Measurements from ENCODE around the gene APOBEC4. TPM values are rescaled to one million over a fixed set of nuclear protein-coding genes. Genes with fewer than 3 reads are reported as not detected.

APOBEC4 gene
- total RNA-seq, 1 donor from 2014 or later, result not detected

GRCh38 chr1:183600136-183600535, 53.0 kb downstream of the APOBEC4 start:
- H3K27ac Mint-ChIP-seq, result no peak overlapping the region
- H3K27me3 Mint-ChIP-seq, result peaks cover 9% of the 10 kb centered on the region
- H3K4me1 Mint-ChIP-seq (ENCODE audit: unreplicated experiment), result peaks cover 25% of the 10 kb centered on the region
- TF ChIP-seq CTCF (conservative IDR thresholded peaks at IDR 0.05), result no peak
- H3K4me3 Mint-ChIP-seq, result no peak overlapping the region
- no peak for DNase-seq (ENCODE audit: extremely low spot score, unreplicated experiment)
- H3K9me3 Mint-ChIP-seq, result peaks cover 4% of the 10 kb centered on the region
- H3K36me3 Mint-ChIP-seq, result no peaks in the 10 kb centered on the region

GRCh38 chr1:183598386-183598785, 54.7 kb downstream of the APOBEC4 start:
- Mint-ChIP-seq H3K4me1 (ENCODE audit: unreplicated experiment) (peaks cover 18% of the 10 kb centered on the region), H3K9me3 (peaks cover 4% of the 10 kb centered on the region), H3K27me3 (peaks cover 4% of the 10 kb centered on the region), H3K4me3 (no peak overlapping the region), H3K27ac (peak overlapping the region; percentile 32), H3K36me3 (no peaks in the 10 kb centered on the region)
- TF ChIP-seq CTCF (conservative IDR thresholded peaks at IDR 0.05), result no peak
- DNase-seq (ENCODE audit: extremely low spot score, unreplicated experiment), result no peak

- no peak overlapping the region for H3K4me3 Mint-ChIP-seq
- no peaks in the 10 kb centered on the region for H3K36me3 Mint-ChIP-seq
- peaks cover 4% of the 10 kb centered on the region for H3K27me3 Mint-ChIP-seq
- no peak for TF ChIP-seq CTCF (conservative IDR thresholded peaks at IDR 0.05)
- H3K27ac Mint-ChIP-seq, result no peak overlapping the region
- H3K9me3 Mint-ChIP-seq, result peaks cover 4% of the 10 kb centered on the region
- no peak for DNase-seq (ENCODE audit: extremely low spot score, unreplicated experiment)
- H3K4me1 Mint-ChIP-seq (ENCODE audit: unreplicated experiment), result peaks cover 24% of the 10 kb centered on the region
Observed at GRCh38 chr1:183597656-183598347, 55.3 kb downstream of the APOBEC4 start.

GRCh38 chr1:183596500-183596899, 56.6 kb downstream of the APOBEC4 start:
- Mint-ChIP-seq H3K9me3 (peaks cover 4% of the 10 kb centered on the region), H3K36me3 (no peaks in the 10 kb centered on the region), H3K4me3 (no peak overlapping the region), H3K27ac (no peak overlapping the region), H3K4me1 (ENCODE audit: unreplicated experiment) (peaks cover 24% of the 10 kb centered on the region), H3K27me3 (peaks cover 4% of the 10 kb centered on the region)
- no peak for DNase-seq (ENCODE audit: extremely low spot score, unreplicated experiment)
- TF ChIP-seq CTCF (conservative IDR thresholded peaks at IDR 0.05), result no peak

Other genes with a start within 250 kb of the APOBEC4 start
- gene NMNAT2, start 234.9 kb downstream of the APOBEC4 start, total RNA-seq (ENCODE audit: low replicate concordance), result 3.7 and 8.2 TPM in 2 replicates
- gene SMG7, start 180.8 kb downstream of the APOBEC4 start, total RNA-seq (ENCODE audit: low replicate concordance), result 63.4 and 69.6 TPM in 2 replicates
- 0.68 and 2.2 TPM in 2 replicates for gene NCF2, start 62.9 kb downstream of the APOBEC4 start, total RNA-seq (ENCODE audit: low replicate concordance)
- 83.5 and 94.3 TPM in 2 replicates for gene ARPC5, start 17.5 kb downstream of the APOBEC4 start, total RNA-seq (ENCODE audit: low replicate concordance)
- gene RGL1, start 151.8 kb upstream of the APOBEC4 start, total RNA-seq (ENCODE audit: low replicate concordance), result 9.5 and 17.0 TPM in 2 replicates

Data from type B pancreatic cell (in vitro differentiated cells).